WTC11 (cell line): ENCODE measurements around the gene ANGEL1. TPM values are rescaled to one million over a fixed set of nuclear protein-coding genes. Genes with fewer than 3 reads are reported as not detected.

Experiments
- ATAC-seq: fragments of 200-7000 bp; cut with Tn5 transposase; 2 replicates; pipeline ENCODE4 v1.10.0; 2021; ENCODE audit warnings: mild to moderate bottlenecking, moderate library complexity
- CTCF ChIA-PET: fragments of 300-600 bp; sonication (Branson Sonifier 250); formaldehyde crosslinking; loops from one replicate; lab custom pipeline; 2021; ENCODE audit warnings: antibody characterized with exemption; lab: Charles Lee
- POLR2A ChIA-PET: fragments of 350-600 bp; sonication (Branson Sonifier 250); formaldehyde crosslinking; loops from one replicate; lab custom pipeline; 2021; ENCODE audit warnings: antibody characterized with exemption; lab: Charles Lee
- DNase-seq: peaks from one replicate; pipeline ENCODE4 v3.0.0; 2021; ENCODE audit warnings: low spot score
- H3K27ac Mint-ChIP-seq: 2 replicates; pipeline ENCODE4 v1.8.0; 2021; ENCODE audit warnings: mixed read lengths
- H3K27me3 Mint-ChIP-seq: 2 replicates; pipeline ENCODE4 v1.8.0; 2021; ENCODE audit warnings: low read depth, mild to moderate bottlenecking, moderate library complexity, mixed read lengths
- H3K36me3 Mint-ChIP-seq: 2 replicates; pipeline ENCODE4 v1.8.0; 2021; ENCODE audit warnings: mixed read lengths
- H3K4me1 Mint-ChIP-seq: 2 replicates; pipeline ENCODE4 v1.8.0; 2022; ENCODE audit warnings: mixed read lengths
- H3K4me3 Mint-ChIP-seq: 2 replicates; pipeline ENCODE4 v1.8.0; 2021; ENCODE audit warnings: mild to moderate bottlenecking, moderate library complexity, mixed read lengths
- H3K9me3 Mint-ChIP-seq: 2 replicates; pipeline ENCODE4 v1.8.0; 2021; ENCODE audit warnings: mixed read lengths
- AFF4 ChIP-seq: sonication (generic); formaldehyde crosslinking; IDR thresholded peaks from 2 replicates; pipeline ENCODE4 v1.8.1; 2023; ENCODE audit warnings: mild to moderate bottlenecking, missing genetic modification reagents, borderline replicate concordance
- AR ChIP-seq: fragments of 250-450 bp; sonication (Bioruptor Pico); IDR thresholded peaks from 2 replicates; pipeline ENCODE4 v1.9.0; 2021; ENCODE audit warnings: mild to moderate bottlenecking
- ATF3 ChIP-seq: sonication (generic); formaldehyde crosslinking; conservative IDR thresholded peaks from 2 replicates; pipeline ENCODE4 v1.8.1; 2022; ENCODE audit warnings: mild to moderate bottlenecking, missing genetic modification reagents
- CREM ChIP-seq: sonication (generic); formaldehyde crosslinking; IDR thresholded peaks from 2 replicates; pipeline ENCODE4 v1.8.1; 2022; ENCODE audit warnings: mild to moderate bottlenecking, missing genetic modification reagents, moderate library complexity
- GABPB1 ChIP-seq: sonication (generic); formaldehyde crosslinking; IDR thresholded peaks from 2 replicates; pipeline ENCODE4 v1.8.1; 2023; ENCODE audit warnings: mild to moderate bottlenecking, missing genetic modification reagents
- JAZF1 ChIP-seq: fragments of 250-450 bp; sonication (Bioruptor Pico); IDR thresholded peaks from 2 replicates; pipeline ENCODE4 v1.9.0; 2021; ENCODE audit warnings: moderate library complexity, mild to moderate bottlenecking, inconsistent platforms
- NFE2L1 ChIP-seq: sonication (generic); formaldehyde crosslinking; IDR thresholded peaks from 2 replicates; pipeline ENCODE4 v1.8.1; 2023; ENCODE audit warnings: missing genetic modification reagents
- NR3C1 ChIP-seq: sonication (generic); formaldehyde crosslinking; conservative IDR thresholded peaks from 2 replicates; pipeline ENCODE4 v1.8.1; 2023; ENCODE audit warnings: low read depth, mild to moderate bottlenecking, missing genetic modification reagents
- PRDM15 ChIP-seq: sonication (generic); formaldehyde crosslinking; IDR thresholded peaks from 2 replicates; pipeline ENCODE4 v1.8.0; 2022; ENCODE audit warnings: missing genetic modification reagents
- USF2 ChIP-seq: sonication (generic); formaldehyde crosslinking; IDR thresholded peaks from 2 replicates; pipeline ENCODE4 v1.8.1; 2023; ENCODE audit warnings: mild to moderate bottlenecking, missing genetic modification reagents, moderate library complexity
- ZMAT4 ChIP-seq: fragments of 250-450 bp; sonication (Bioruptor Pico); IDR thresholded peaks from 2 replicates; pipeline ENCODE4 v1.9.0; 2021; ENCODE audit warnings: mild to moderate bottlenecking
- ZNF138 ChIP-seq: sonication (generic); formaldehyde crosslinking; conservative IDR thresholded peaks from 2 replicates; pipeline ENCODE4 v1.8.1; 2022; ENCODE audit warnings: mild to moderate bottlenecking, moderate library complexity, missing genetic modification reagents
- ZNF317 ChIP-seq: sonication (generic); formaldehyde crosslinking; IDR thresholded peaks from 2 replicates; pipeline ENCODE4 v1.8.1; 2023; ENCODE audit warnings: low read depth, mild to moderate bottlenecking, moderate library complexity, missing genetic modification reagents, borderline replicate concordance
- ZNF423 ChIP-seq: fragments of 250-450 bp; sonication (Bioruptor Pico); IDR thresholded peaks from 2 replicates; pipeline ENCODE4 v2.1.2; 2022; ENCODE audit warnings: mild to moderate bottlenecking, moderate library complexity
- total RNA-seq: library from RNA; stranded (reverse); gene quantifications from 3 replicates; pipeline ENCODE4 v1.2.3, GENCODE V29; 2021

ANGEL1 gene
- total RNA-seq, 1 experiment from 2014 or later, result 29.7 TPM

- ATAC-seq, result peak; percentile 9; the same call in 1 of the 2 replicates
- DNase-seq, result no peak
- H3K9me3 Mint-ChIP-seq, result no peaks in the 10 kb centered on the region
- H3K27me3 Mint-ChIP-seq, result no peaks in the 10 kb centered on the region; the same call in 1 of the 2 replicates
- H3K36me3 Mint-ChIP-seq, result no peaks in the 10 kb centered on the region
- POLR2A ChIA-PET, result interaction anchor here (0.5 kb wide), 1 partner anchor 178 kb away, joined by 3 read pairs; no protein-coding TSS in a partner anchor
- TF ChIP-seq ATF3 (CRISPR knock-in tag) (no peak), AR (CRISPR knock-in tag) (no peak), CREM (no peak), ZNF423 (CRISPR knock-in tag) (no peak), PRDM15 (no peak), ZNF317 (CRISPR knock-in tag) (no peak), NFE2L1 (CRISPR knock-in tag) (no peak), AFF4 (CRISPR knock-in tag) (no peak), USF2 (CRISPR knock-in tag) (no peak), JAZF1 (CRISPR knock-in tag) (no peak), ZNF138 (CRISPR knock-in tag) (no peak), ZMAT4 (CRISPR knock-in tag) (no peak), GABPB1 (no peak), NR3C1 (CRISPR knock-in tag) (no peak)
- TF ChIP-seq, all 79 proteins: peak for 0
- Mint-ChIP-seq H3K4me3 (no peak overlapping the region), H3K4me1 (peaks cover 31% of the 10 kb centered on the region), H3K27ac (peak overlapping the region; percentile 53)
- CTCF ChIA-PET, result interaction anchor here (0.8 to 4.4 kb wide), 5 partner anchors 11 to 454 kb away, joined by 3 to 46 read pairs (median 4); no protein-coding TSS in a partner anchor
Measured at GRCh38 chr14:76772300-76773187, 40.1 kb downstream of the ANGEL1 start.
